OCI-LY1 (cell line): ENCODE data around the gene ACY1.

Experiments
- H2AFZ ChIP-seq: fragments of 200-600 bp; sonication (generic), shearing (Covaris generic); 2 replicates; pipeline ENCODE4 v1.6.0; 2014; ENCODE audit warnings: antibody characterized with exemption, mild to moderate bottlenecking, low read length
- H3F3A ChIP-seq: fragments of 200-600 bp; sonication (generic), shearing (Covaris generic); 2 replicates; pipeline ENCODE4 v1.6.0; 2014; ENCODE audit warnings: mild to moderate bottlenecking, antibody characterized with exemption, low read length, moderate library complexity; ENCODE audit not compliant: insufficient read depth
- H3K27ac ChIP-seq: fragments of 200-600 bp; sonication (generic); 2 replicates; pipeline ENCODE4 v1.5.1; 2014; ENCODE audit warnings: low read length, mixed run types, mild to moderate bottlenecking, low read depth; ENCODE audit not compliant: poor library complexity, severe bottlenecking
- H3K27me3 ChIP-seq: fragments of 200-600 bp; sonication (generic); 2 replicates; pipeline ENCODE4 v1.6.0; 2014; ENCODE audit warnings: antibody characterized with exemption, mild to moderate bottlenecking, low read length, moderate library complexity; ENCODE audit not compliant: insufficient read depth
- H3K36me3 ChIP-seq: fragments of 200-600 bp; sonication (generic); 2 replicates; pipeline ENCODE4 v1.6.1; 2014; ENCODE audit warnings: mild to moderate bottlenecking, antibody characterized with exemption, low read length, moderate library complexity, mixed read lengths; ENCODE audit not compliant: insufficient read depth
- H3K4me1 ChIP-seq: fragments of 200-600 bp; sonication (generic); 2 replicates; pipeline ENCODE4 v1.5.1; 2014; ENCODE audit warnings: mild to moderate bottlenecking, low read length, moderate library complexity; ENCODE audit not compliant: insufficient read depth, severe bottlenecking
- H3K4me2 ChIP-seq: fragments of 200-600 bp; sonication (generic), shearing (Covaris generic); 2 replicates; pipeline ENCODE4 v1.6.1; 2014; ENCODE audit warnings: low read length
- H3K4me3 ChIP-seq: fragments of 200-600 bp; sonication (generic); 2 replicates; pipeline ENCODE4 v1.5.1; 2014; ENCODE audit warnings: low read length, low read depth, mild to moderate bottlenecking, mixed read lengths; ENCODE audit not compliant: poor library complexity, severe bottlenecking
- H3K79me2 ChIP-seq: fragments of 200-600 bp; shearing (Covaris generic); 2 replicates; pipeline ENCODE4 v1.6.1; 2016; ENCODE audit warnings: mixed run types, low read length, mixed read lengths; ENCODE audit not compliant: insufficient read depth
- H3K9ac ChIP-seq: fragments of 200-600 bp; sonication (generic), shearing (Covaris generic); 2 replicates; pipeline ENCODE4 v1.6.1; 2014; ENCODE audit warnings: mild to moderate bottlenecking, low read length, mixed read lengths
- H3K9me2 ChIP-seq: fragments of 200-600 bp; sonication (generic), shearing (Covaris generic); 2 replicates; pipeline ENCODE4 v1.6.1; 2014; ENCODE audit warnings: low read depth, mild to moderate bottlenecking, low read length, mixed read lengths
- H3K9me3 ChIP-seq: fragments of 200-600 bp; shearing (Covaris generic); 2 replicates; pipeline ENCODE4 v1.6.1; 2014; ENCODE audit warnings: low read length, mixed read lengths
- H4K20me1 ChIP-seq: fragments of 200-600 bp; sonication (generic), shearing (Covaris generic); 2 replicates; pipeline ENCODE4 v1.6.0; 2016; ENCODE audit warnings: mild to moderate bottlenecking, low read length; ENCODE audit not compliant: insufficient read depth
- CTCF ChIP-seq: fragments of 200-600 bp; sonication (generic), shearing (Covaris generic); IDR thresholded peaks from 2 replicates; pipeline ENCODE4 v1.5.1; 2017; ENCODE audit warnings: mild to moderate bottlenecking, antibody characterized with exemption, low read length, moderate library complexity, mixed read lengths
- EZH2 ChIP-seq: fragments of 200-600 bp; sonication (generic), shearing (Covaris generic); IDR thresholded peaks from 2 replicates; pipeline ENCODE4 v1.8.0; 2017; ENCODE audit warnings: borderline replicate concordance, mixed run types, mild to moderate bottlenecking, antibody characterized with exemption, low read length, moderate library complexity, mixed read lengths

The ACY1 gene

GRCh38 chr3:52020796-52021195 is 37.5 kb downstream of the ACY1 start:
- no peak overlapping the region for H3K4me3 ChIP-seq
- no peak overlapping the region for H3K4me2 ChIP-seq
- H3K9me2 ChIP-seq = no peaks in the 10 kb centered on the region
- no peak overlapping the region for H3K9ac ChIP-seq
- no peaks in the 10 kb centered on the region for H3K4me1 ChIP-seq
- H3K27me3 ChIP-seq = no peaks in the 10 kb centered on the region
- no peaks in the 10 kb centered on the region for H3K9me3 ChIP-seq
- H4K20me1 ChIP-seq = no peaks in the 10 kb centered on the region
- H3F3A ChIP-seq = no peaks in the 10 kb centered on the region
- H3K79me2 ChIP-seq = no peaks in the 10 kb centered on the region
- H3K27ac ChIP-seq = no peak overlapping the region
- TF ChIP-seq EZH2 = no peak
- no peak for TF ChIP-seq CTCF
- no peaks in the 10 kb centered on the region for H3K36me3 ChIP-seq
- H2AFZ ChIP-seq = no peak overlapping the region

GRCh38 chr3:52021489-52022268 is 38.3 kb downstream of the ACY1 start:
- TF ChIP-seq EZH2 (no peak), CTCF (no peak)
- Histone ChIP-seq H4K20me1 (no peaks in the 10 kb centered on the region), H3K27ac (no peak overlapping the region), H2AFZ (no peak overlapping the region), H3K36me3 (no peaks in the 10 kb centered on the region), H3K9me3 (no peaks in the 10 kb centered on the region), H3K4me2 (no peak overlapping the region), H3K4me1 (no peaks in the 10 kb centered on the region), H3K9ac (no peak overlapping the region), H3K79me2 (no peaks in the 10 kb centered on the region), H3K27me3 (no peaks in the 10 kb centered on the region), H3K4me3 (no peak overlapping the region), H3K9me2 (no peaks in the 10 kb centered on the region), H3F3A (no peaks in the 10 kb centered on the region)

- H3F3A ChIP-seq = no peaks in the 10 kb centered on the region
- no peaks in the 10 kb centered on the region for H3K27me3 ChIP-seq
- H3K4me3 ChIP-seq = no peak overlapping the region
- H4K20me1 ChIP-seq = no peaks in the 10 kb centered on the region
- H3K9me2 ChIP-seq = no peaks in the 10 kb centered on the region
- H3K9me3 ChIP-seq = no peaks in the 10 kb centered on the region
- no peak overlapping the region for H3K27ac ChIP-seq
- no peak overlapping the region for H2AFZ ChIP-seq
- no peaks in the 10 kb centered on the region for H3K36me3 ChIP-seq
- TF ChIP-seq CTCF (no peak), EZH2 (no peak)
- H3K9ac ChIP-seq = no peak overlapping the region
- H3K4me1 ChIP-seq = no peaks in the 10 kb centered on the region
- no peaks in the 10 kb centered on the region for H3K79me2 ChIP-seq
- H3K4me2 ChIP-seq = no peak overlapping the region
These were observed 39.2 kb downstream of the ACY1 start for GRCh38 chr3:52022323-52023100.
